OCI-LY3 (cell line): ENCODE data around the gene MASP1.

Experiments used
- H2AFZ ChIP-seq: fragments of 200-600, 300-600 bp; shearing (Covaris generic); 2 replicates; pipeline ENCODE4 v1.6.0; 2014; ENCODE audit warnings: antibody characterized with exemption, low read depth, low read length
- H3K27ac ChIP-seq: fragments of 200-600, 300-600 bp; sonication (generic); 2 replicates; pipeline ENCODE4 v1.5.1; 2014; ENCODE audit warnings: mild to moderate bottlenecking, low read length, moderate library complexity, mixed read lengths
- H3K27me3 ChIP-seq: fragments of 200-600, 300-600 bp; sonication (generic); 2 replicates; pipeline ENCODE4 v1.6.1; 2014; ENCODE audit warnings: low read depth, low read length, mixed read lengths
- H3K36me3 ChIP-seq: fragments of 200-600, 300-600 bp; sonication (generic); replicated peaks from 2 replicates; pipeline ENCODE3; 2014; ENCODE audit warnings: low read depth, low read length, mixed read lengths
- H3K4me1 ChIP-seq: fragments of 300-600, 200-600 bp; sonication (generic); 2 replicates; pipeline ENCODE4 v1.6.1; 2014; ENCODE audit warnings: low read length, mixed read lengths
- H3K4me2 ChIP-seq: fragments of 200-600, 300-600 bp; sonication (generic); 2 replicates; pipeline ENCODE4 v1.6.1; 2014; ENCODE audit warnings: low read length, mixed read lengths
- H3K4me3 ChIP-seq: fragments of 300-600, 200-600 bp; sonication (generic); 2 replicates; pipeline ENCODE4 v1.5.1; 2014; ENCODE audit warnings: antibody characterized with exemption, mild to moderate bottlenecking, low read length, moderate library complexity
- H3K79me2 ChIP-seq: fragments of 300-600, 200-600 bp; shearing (Covaris generic); 2 replicates; pipeline ENCODE4 v1.6.1; 2014; ENCODE audit warnings: mild to moderate bottlenecking, low read length, mixed read lengths
- H3K9ac ChIP-seq: fragments of 300-600, 200-600 bp; shearing (Covaris generic); 2 replicates; pipeline ENCODE4 v1.6.0; 2014; ENCODE audit warnings: mild to moderate bottlenecking, low read length, moderate library complexity
- H3K9me3 ChIP-seq: fragments of 200-600, 300-600 bp; shearing (Covaris generic); 2 replicates; pipeline ENCODE4 v1.6.1; 2014; ENCODE audit warnings: low read length, mixed read lengths; ENCODE audit not compliant: insufficient read depth
- H4K20me1 ChIP-seq: fragments of 200-600, 300-600 bp; sonication (generic); 2 replicates; pipeline ENCODE4 v1.6.1; 2016; ENCODE audit warnings: low read length, mixed read lengths; ENCODE audit not compliant: insufficient read depth
- EZH2phosphoT487 ChIP-seq: fragments of 200-600 bp; shearing (Covaris generic); IDR thresholded peaks from 2 replicates; pipeline ENCODE4 v1.6.1; 2018; ENCODE audit warnings: antibody characterized with exemption, mixed run types, low read depth
- TF ChIP-seq, protein P1 (sequence below): fragments of 200-600, 300-600 bp; sonication (generic); IDR thresholded peaks from 2 replicates; pipeline ENCODE4 v1.5.1; 2014; ENCODE audit warnings: antibody characterized with exemption, low read length, low read depth

MASP1 gene

DNA sequence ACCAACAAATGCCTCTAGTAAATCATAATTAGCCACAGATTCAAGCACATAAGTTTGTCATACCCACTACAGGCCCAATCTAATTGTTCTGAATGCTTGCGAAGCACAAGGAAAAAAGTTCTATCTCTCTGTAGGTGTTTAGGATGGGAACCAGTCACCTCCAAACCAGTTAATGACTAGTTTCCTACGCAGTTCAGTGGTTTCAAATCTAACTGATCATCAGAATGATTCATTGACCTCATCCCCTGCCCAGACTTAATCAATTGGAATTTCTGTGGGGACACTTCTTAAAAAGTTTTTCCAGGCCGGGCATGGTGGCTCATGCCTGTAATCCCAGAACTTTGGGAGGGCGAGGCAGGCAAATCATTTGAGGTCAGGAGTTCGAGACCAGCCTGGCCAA lies 24.3 kb upstream of the MASP1 start:
- Histone ChIP-seq H3K9me3 (no peaks in the 10 kb centered on the region), H3K27ac (no peak overlapping the region), H2AFZ (no peak overlapping the region), H3K27me3 (peaks cover 24% of the 10 kb centered on the region), H3K4me2 (no peak overlapping the region), H3K79me2 (no peaks in the 10 kb centered on the region), H3K4me1 (peaks cover 12% of the 10 kb centered on the region), H3K4me3 (no peak overlapping the region), H3K9ac (no peak overlapping the region), H4K20me1 (no peaks in the 10 kb centered on the region), H3K36me3 (no peaks in the 10 kb centered on the region)
- TF ChIP-seq EZH2phosphoT487 = no peak
- TF ChIP-seq, protein P1, sequence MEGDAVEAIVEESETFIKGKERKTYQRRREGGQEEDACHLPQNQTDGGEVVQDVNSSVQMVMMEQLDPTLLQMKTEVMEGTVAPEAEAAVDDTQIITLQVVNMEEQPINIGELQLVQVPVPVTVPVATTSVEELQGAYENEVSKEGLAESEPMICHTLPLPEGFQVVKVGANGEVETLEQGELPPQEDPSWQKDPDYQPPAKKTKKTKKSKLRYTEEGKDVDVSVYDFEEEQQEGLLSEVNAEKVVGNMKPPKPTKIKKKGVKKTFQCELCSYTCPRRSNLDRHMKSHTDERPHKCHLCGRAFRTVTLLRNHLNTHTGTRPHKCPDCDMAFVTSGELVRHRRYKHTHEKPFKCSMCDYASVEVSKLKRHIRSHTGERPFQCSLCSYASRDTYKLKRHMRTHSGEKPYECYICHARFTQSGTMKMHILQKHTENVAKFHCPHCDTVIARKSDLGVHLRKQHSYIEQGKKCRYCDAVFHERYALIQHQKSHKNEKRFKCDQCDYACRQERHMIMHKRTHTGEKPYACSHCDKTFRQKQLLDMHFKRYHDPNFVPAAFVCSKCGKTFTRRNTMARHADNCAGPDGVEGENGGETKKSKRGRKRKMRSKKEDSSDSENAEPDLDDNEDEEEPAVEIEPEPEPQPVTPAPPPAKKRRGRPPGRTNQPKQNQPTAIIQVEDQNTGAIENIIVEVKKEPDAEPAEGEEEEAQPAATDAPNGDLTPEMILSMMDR = no peak

- Histone ChIP-seq H3K9me3 (no peaks in the 10 kb centered on the region), H3K36me3 (no peaks in the 10 kb centered on the region), H2AFZ (no peak overlapping the region), H4K20me1 (no peaks in the 10 kb centered on the region), H3K4me2 (no peak overlapping the region), H3K4me3 (no peak overlapping the region), H3K79me2 (no peaks in the 10 kb centered on the region), H3K4me1 (peaks cover 6% of the 10 kb centered on the region), H3K9ac (no peak overlapping the region), H3K27me3 (peaks cover 24% of the 10 kb centered on the region), H3K27ac (no peak overlapping the region)
- TF ChIP-seq, protein P1 = no peak
- no peak for TF ChIP-seq EZH2phosphoT487
These were observed 22.6 kb upstream of the MASP1 start for GRCh38 chr3:187314176-187314575.

GRCh38 chr3:187310954-187311470 lies 19.5 kb upstream of the MASP1 start:
- H3K4me3 ChIP-seq = no peak overlapping the region
- H3K27ac ChIP-seq = no peak overlapping the region
- H2AFZ ChIP-seq = no peak overlapping the region
- H3K4me1 ChIP-seq = no peaks in the 10 kb centered on the region
- no peak for TF ChIP-seq EZH2phosphoT487
- TF ChIP-seq, protein P1 = no peak
- H3K27me3 ChIP-seq = peaks cover 9% of the 10 kb centered on the region
- no peaks in the 10 kb centered on the region for H3K9me3 ChIP-seq
- H3K79me2 ChIP-seq = no peaks in the 10 kb centered on the region
- no peak overlapping the region for H3K4me2 ChIP-seq
- no peaks in the 10 kb centered on the region for H4K20me1 ChIP-seq
- H3K9ac ChIP-seq = no peak overlapping the region
- H3K36me3 ChIP-seq = no peaks in the 10 kb centered on the region

- Histone ChIP-seq H2AFZ (no peak overlapping the region), H3K27ac (no peak overlapping the region), H3K27me3 (peaks cover 6% of the 10 kb centered on the region), H3K4me3 (no peak overlapping the region), H3K36me3 (no peaks in the 10 kb centered on the region), H3K9ac (no peak overlapping the region), H4K20me1 (no peaks in the 10 kb centered on the region), H3K79me2 (no peaks in the 10 kb centered on the region), H3K4me2 (no peak overlapping the region), H3K9me3 (no peaks in the 10 kb centered on the region), H3K4me1 (no peaks in the 10 kb centered on the region)
- TF ChIP-seq EZH2phosphoT487 = no peak
- TF ChIP-seq, protein P1 = no peak
These were observed 18.7 kb upstream of the MASP1 start for GRCh38 chr3:187310226-187310625.
